HEK293 (cell line): ENCODE measurements around the gene PAX3.

Source experiments
- FEZF1 ChIP-seq: fragments of 450-650 bp; formaldehyde crosslinking; IDR thresholded peaks from 2 replicates; pipeline ENCODE4 v1.5.1; 2016; ENCODE audit warnings: missing biosample characterization, missing genetic modification characterization
- KLF10 ChIP-seq: fragments of 450-650 bp; IDR thresholded peaks from 2 replicates; pipeline ENCODE4 v1.5.1; 2018; ENCODE audit warnings: missing biosample characterization, mild to moderate bottlenecking, missing genetic modification characterization
- ZBTB20 ChIP-seq: fragments of 450-650 bp; formaldehyde crosslinking; IDR thresholded peaks from 2 replicates; pipeline ENCODE4 v1.5.1; 2016; ENCODE audit warnings: missing biosample characterization, missing genetic modification characterization
- ZBTB8A ChIP-seq: fragments of 450-650 bp; formaldehyde crosslinking; IDR thresholded peaks from 2 replicates; pipeline ENCODE4 v1.5.1; 2016; ENCODE audit warnings: missing biosample characterization, missing genetic modification characterization
- ZNF133 ChIP-seq: fragments of 450-650 bp; formaldehyde crosslinking; IDR thresholded peaks from 2 replicates; pipeline ENCODE4 v1.5.1; 2016; ENCODE audit warnings: missing biosample characterization, missing genetic modification characterization
- ZNF239 ChIP-seq: fragments of 450-650 bp; formaldehyde crosslinking; IDR thresholded peaks from 2 replicates; pipeline ENCODE4 v1.5.1; 2016; ENCODE audit warnings: missing biosample characterization, missing genetic modification characterization
- ZNF354C ChIP-seq: fragments of 450-650 bp; formaldehyde crosslinking; IDR thresholded peaks from 2 replicates; pipeline ENCODE4 v1.5.1; 2016; ENCODE audit warnings: missing biosample characterization, missing genetic modification characterization, low read depth, borderline replicate concordance
- ZNF501 ChIP-seq: fragments of 450-650 bp; formaldehyde crosslinking; IDR thresholded peaks from 2 replicates; pipeline ENCODE4 v1.5.1; 2016; ENCODE audit warnings: missing biosample characterization, missing genetic modification characterization
- ZNF530 ChIP-seq: fragments of 450-650 bp; formaldehyde crosslinking; IDR thresholded peaks from 2 replicates; pipeline ENCODE4 v1.5.1; 2016; ENCODE audit warnings: low read depth, missing biosample characterization, missing genetic modification characterization
- ZNF791 ChIP-seq: fragments of 450-650 bp; formaldehyde crosslinking; IDR thresholded peaks from 2 replicates; pipeline ENCODE4 v1.5.1; 2016; ENCODE audit warnings: missing biosample characterization, missing genetic modification characterization
- TF ChIP-seq, protein P1 (sequence below): fragments of 450-650 bp; formaldehyde crosslinking; IDR thresholded peaks from 2 replicates; pipeline ENCODE4 v1.5.1; 2016; ENCODE audit warnings: missing biosample characterization, missing genetic modification characterization
- TF ChIP-seq, protein P2 (sequence below): fragments of 450-650 bp; formaldehyde crosslinking; IDR thresholded peaks from 2 replicates; pipeline ENCODE4 v1.5.1; 2016; ENCODE audit warnings: missing biosample characterization, missing genetic modification characterization

DNA sequence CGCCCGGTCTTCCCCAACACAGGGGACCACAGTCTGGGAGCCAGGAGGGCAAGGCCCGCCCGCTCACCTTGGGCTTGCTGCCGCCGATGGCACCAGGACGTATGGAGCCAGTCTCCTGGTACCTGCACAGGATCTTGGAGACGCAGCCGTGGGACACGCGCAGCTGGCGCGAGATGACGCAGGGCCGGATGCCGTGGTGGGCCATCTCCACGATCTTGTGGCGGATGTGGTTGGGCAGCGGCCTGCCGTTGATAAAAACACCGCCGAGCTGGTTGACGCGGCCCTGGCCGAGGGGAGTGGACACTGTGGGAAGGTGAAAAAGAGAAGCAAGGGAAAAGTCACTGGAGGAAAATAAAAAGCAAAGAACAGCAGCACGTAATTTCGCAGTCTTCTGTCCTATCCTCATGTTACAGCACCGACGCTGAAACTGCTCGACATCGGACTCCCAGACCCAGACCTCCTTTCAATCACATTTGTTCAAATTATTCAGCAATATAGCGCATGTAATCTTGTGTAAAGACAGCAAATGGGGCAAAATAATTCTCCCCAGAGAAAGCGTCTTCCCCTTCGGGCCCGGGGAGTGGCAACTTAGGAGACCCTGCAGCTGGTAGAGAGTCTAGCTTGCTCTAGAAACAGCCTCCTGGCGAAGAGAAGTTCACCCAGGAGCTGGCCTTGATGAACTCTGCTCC is 1.7 kb downstream of the PAX3 start:
- TF ChIP-seq FEZF1 (tag by site-specific recombination): no peak
- TF ChIP-seq, protein P1, sequence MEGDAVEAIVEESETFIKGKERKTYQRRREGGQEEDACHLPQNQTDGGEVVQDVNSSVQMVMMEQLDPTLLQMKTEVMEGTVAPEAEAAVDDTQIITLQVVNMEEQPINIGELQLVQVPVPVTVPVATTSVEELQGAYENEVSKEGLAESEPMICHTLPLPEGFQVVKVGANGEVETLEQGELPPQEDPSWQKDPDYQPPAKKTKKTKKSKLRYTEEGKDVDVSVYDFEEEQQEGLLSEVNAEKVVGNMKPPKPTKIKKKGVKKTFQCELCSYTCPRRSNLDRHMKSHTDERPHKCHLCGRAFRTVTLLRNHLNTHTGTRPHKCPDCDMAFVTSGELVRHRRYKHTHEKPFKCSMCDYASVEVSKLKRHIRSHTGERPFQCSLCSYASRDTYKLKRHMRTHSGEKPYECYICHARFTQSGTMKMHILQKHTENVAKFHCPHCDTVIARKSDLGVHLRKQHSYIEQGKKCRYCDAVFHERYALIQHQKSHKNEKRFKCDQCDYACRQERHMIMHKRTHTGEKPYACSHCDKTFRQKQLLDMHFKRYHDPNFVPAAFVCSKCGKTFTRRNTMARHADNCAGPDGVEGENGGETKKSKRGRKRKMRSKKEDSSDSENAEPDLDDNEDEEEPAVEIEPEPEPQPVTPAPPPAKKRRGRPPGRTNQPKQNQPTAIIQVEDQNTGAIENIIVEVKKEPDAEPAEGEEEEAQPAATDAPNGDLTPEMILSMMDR (tag by site-specific recombination): no peak
- no peak for TF ChIP-seq ZBTB8A
- TF ChIP-seq ZBTB20: no peak
- TF ChIP-seq KLF10 (tag by site-specific recombination): no peak
- TF ChIP-seq ZNF354C (tag by site-specific recombination): no peak
- TF ChIP-seq ZNF530: no peak
- TF ChIP-seq ZNF133 (tag by site-specific recombination): no peak
- no peak for TF ChIP-seq ZNF501 (tag by site-specific recombination)
- TF ChIP-seq ZNF791 (tag by site-specific recombination): no peak
- TF ChIP-seq, protein P2, sequence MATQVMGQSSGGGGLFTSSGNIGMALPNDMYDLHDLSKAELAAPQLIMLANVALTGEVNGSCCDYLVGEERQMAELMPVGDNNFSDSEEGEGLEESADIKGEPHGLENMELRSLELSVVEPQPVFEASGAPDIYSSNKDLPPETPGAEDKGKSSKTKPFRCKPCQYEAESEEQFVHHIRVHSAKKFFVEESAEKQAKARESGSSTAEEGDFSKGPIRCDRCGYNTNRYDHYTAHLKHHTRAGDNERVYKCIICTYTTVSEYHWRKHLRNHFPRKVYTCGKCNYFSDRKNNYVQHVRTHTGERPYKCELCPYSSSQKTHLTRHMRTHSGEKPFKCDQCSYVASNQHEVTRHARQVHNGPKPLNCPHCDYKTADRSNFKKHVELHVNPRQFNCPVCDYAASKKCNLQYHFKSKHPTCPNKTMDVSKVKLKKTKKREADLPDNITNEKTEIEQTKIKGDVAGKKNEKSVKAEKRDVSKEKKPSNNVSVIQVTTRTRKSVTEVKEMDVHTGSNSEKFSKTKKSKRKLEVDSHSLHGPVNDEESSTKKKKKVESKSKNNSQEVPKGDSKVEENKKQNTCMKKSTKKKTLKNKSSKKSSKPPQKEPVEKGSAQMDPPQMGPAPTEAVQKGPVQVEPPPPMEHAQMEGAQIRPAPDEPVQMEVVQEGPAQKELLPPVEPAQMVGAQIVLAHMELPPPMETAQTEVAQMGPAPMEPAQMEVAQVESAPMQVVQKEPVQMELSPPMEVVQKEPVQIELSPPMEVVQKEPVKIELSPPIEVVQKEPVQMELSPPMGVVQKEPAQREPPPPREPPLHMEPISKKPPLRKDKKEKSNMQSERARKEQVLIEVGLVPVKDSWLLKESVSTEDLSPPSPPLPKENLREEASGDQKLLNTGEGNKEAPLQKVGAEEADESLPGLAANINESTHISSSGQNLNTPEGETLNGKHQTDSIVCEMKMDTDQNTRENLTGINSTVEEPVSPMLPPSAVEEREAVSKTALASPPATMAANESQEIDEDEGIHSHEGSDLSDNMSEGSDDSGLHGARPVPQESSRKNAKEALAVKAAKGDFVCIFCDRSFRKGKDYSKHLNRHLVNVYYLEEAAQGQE (tag by site-specific recombination): no peak
- no peak for TF ChIP-seq ZNF239 (tag by site-specific recombination)
